ENCODE results near the gene MAST2.

Gene MAST2

DNA sequence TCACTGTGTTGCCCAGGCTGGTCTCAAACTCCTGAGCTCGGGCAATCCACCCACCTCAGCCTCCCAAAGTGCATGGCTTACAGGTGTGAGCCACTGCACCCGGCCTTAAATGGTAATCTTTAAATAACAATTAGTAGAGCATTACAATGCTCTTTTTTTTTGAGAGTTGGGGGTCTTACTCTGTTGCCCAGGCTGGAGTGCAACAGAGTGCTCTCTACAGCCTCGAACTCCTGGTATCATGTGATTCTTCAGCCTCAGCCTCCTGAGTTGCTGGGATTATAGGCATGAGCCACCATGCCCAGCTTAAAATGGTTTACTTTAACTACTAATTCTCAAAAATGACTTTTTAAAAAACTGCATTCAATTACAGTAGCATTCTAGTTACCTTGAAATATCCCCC, 276.8 kb downstream of the MAST2 start:
- no peak for DNase-seq

DNA sequence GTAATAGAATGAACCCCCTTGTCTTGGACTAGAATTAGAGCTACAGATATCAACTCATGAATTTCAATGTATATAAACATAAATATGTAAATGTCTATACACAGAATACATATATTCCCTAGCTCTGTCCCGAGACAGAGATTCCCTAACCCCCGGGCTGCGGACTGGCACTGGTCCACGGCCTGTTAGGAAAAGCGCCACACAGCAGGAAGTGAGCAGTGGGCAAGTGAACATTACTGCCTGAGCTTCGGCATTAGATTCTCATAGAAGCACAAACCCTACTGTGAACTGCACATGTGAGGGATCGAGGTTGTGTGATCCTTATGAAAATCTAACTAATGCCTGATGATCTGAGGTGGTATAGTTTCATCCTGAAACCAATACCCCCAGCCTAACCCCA, 277.8 kb downstream of the MAST2 start:
- DNase-seq = no peak

DNA sequence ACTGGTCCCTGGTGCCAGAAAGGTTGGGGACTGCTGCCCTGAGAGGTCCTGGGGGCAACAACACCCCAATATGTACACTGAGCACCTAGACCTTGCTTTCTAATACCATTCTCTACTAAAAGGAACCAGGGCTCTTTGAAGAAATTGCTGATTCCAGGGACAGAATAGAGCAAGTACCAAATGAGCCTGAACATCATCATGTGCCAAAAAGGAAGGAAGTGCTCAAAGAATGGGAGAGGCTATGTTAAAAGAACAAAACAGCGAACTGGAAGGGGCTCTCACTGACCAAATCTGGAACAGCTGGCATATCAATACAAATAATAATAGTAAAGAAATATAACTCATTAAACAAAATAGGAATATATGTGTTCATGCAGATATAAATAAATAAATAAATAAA, 278.2 kb downstream of the MAST2 start:
- no peak for DNase-seq

GRCh38 chr1:46083579-46083978, 280.2 kb downstream of the MAST2 start:
- no peak for DNase-seq

DNA sequence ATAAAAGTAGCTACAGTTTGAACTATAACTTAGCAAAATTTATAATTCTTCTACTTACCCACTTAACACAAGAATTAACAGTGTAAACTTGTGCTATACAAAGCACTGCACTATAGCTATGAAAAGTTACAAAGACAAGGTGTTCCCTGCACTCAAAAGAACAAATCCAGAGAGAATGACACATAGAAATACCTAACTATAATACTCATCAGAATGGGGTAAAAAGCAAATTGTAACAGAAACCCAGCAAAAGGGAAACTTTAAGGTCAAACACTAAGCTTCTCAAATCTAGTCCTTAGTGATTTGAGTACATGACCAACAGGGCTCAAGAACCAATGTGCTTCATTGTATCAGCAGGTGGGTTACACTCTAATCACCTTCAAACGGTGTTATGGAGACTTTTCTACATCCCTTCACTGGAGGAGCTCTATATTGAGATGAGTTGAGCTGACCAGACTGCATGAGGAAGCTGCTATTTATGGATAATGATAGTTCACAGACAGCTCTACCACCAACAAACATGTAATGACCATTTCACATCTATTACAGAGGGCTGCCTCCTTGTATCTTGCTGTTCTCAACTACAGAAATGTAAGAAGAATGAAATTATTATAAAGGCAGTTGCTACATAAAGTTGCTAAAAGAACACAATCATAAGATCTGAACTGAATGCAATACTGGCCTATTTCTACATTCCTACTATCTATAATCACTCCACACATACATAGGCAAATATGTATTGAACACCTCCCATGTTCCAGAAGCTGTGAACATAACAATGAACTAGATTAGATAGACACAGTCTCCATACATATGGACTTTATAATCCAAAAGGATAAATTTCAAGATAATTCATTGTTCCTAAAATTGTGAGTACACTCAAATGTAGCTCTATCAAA, 281.4 kb downstream of the MAST2 start:
- no peak for DNase-seq

Measured in activated CD4-positive, CD25-positive, alpha-beta regulatory T cell treated with anti-CD3 and anti-CD28 coated beads, Interleukin-2, amount 50 U/mL, for 72 hours (primary cell).